LNCAP (cell line): ENCODE results near the gene NUDT6.

Source experiments
- TF ChIP-seq, protein P1 (sequence below): fragments of 450-650 bp; IDR thresholded peaks from 2 replicates; pipeline ENCODE4 v1.5.1; 2017; ENCODE audit warnings: mild to moderate bottlenecking

NUDT6 gene

DNA sequence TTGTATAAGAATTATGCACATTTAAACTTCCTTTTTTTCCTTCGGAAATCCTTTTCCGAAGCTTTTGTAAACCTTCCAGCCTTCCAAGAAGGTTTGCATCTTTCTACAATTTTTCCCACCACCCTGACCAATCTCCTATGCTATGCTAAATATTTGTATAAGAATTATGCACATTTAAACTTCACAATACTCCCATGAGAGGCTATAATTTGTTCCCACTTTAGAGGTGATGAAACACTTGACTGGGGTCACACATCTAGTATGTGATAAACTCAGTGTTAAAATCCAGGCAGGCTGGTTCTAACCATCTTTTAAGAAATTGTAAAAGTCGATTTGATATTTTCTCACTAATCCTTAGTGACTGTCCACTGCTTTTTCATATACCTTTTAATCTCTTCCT, 22.1 kb downstream of the NUDT6 start:
- TF ChIP-seq, protein P1, sequence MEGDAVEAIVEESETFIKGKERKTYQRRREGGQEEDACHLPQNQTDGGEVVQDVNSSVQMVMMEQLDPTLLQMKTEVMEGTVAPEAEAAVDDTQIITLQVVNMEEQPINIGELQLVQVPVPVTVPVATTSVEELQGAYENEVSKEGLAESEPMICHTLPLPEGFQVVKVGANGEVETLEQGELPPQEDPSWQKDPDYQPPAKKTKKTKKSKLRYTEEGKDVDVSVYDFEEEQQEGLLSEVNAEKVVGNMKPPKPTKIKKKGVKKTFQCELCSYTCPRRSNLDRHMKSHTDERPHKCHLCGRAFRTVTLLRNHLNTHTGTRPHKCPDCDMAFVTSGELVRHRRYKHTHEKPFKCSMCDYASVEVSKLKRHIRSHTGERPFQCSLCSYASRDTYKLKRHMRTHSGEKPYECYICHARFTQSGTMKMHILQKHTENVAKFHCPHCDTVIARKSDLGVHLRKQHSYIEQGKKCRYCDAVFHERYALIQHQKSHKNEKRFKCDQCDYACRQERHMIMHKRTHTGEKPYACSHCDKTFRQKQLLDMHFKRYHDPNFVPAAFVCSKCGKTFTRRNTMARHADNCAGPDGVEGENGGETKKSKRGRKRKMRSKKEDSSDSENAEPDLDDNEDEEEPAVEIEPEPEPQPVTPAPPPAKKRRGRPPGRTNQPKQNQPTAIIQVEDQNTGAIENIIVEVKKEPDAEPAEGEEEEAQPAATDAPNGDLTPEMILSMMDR: no peak

DNA sequence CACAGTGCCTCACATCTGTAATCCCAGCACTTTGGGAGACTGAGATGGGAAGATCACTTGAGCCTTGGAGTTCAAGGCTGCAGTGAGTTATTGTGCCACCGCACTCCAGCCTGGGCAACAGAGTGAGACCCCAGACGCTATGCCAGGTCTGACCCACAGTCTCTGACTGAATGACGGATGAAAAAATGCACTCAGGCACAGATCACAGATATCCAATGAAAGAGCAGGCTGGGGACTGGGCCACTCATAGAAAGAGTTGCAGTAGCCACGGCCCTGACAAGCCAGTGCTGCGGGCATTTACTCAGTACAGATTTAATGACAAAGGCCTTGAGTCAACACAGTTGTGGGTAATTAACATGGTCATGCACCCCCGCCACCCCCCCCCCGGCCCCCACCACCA, 22.7 kb downstream of the NUDT6 start:
- TF ChIP-seq, protein P1: no peak

DNA sequence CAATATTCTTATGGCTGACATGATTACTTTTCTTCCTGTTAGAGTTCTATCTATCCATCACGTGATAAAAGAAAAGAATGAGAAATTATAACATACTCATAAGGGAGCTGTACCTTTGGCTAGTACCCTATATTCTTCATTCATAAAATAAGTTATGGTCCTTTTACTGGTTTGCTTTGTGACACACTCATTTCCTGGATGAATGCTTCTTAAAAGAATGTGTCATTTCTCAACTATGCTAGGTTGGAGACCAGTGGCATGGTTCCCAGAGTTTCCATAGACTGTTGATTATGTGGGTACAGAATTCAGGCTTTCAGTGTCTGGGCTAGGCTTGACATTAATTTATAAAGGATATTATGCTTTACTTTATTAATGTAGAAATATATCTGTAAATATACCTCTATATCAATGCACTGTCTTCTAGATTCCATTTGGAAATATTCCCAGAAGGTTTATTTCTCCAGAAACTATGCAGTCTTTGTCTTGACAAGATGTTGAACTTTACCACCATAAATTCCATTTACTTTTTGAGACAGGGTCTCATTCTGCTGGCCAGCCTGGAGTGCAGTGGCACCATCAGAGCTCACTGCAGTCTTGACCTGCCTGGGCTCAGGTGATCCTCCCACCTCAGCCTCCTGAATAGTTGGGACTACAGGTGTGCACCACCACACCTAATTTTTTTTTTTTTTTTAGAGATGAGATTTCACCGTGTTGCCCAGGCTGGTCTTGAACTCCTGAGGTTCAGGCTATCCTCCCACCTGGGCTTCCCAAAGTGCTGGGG, 23.8 kb downstream of the NUDT6 start:
- TF ChIP-seq, protein P1: no peak

DNA sequence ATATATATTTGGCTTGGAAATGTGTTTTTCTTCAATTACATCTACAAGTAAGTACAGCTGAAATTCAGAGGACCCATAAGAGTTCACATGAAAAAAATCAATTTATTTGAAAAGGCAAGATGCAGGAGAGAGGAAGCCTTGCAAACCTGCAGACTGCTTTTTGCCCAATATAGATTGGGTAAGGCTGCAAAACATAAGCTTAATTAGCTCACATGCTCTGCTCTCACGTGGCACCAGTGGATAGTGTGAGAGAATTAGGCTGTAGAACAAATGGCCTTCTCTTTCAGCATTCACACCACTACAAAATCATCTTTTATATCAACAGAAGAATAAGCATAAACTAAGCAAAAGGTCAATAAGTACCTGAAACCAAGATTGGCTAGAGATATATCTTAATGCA, 26.1 kb downstream of the NUDT6 start:
- TF ChIP-seq, protein P1: no peak

DNA sequence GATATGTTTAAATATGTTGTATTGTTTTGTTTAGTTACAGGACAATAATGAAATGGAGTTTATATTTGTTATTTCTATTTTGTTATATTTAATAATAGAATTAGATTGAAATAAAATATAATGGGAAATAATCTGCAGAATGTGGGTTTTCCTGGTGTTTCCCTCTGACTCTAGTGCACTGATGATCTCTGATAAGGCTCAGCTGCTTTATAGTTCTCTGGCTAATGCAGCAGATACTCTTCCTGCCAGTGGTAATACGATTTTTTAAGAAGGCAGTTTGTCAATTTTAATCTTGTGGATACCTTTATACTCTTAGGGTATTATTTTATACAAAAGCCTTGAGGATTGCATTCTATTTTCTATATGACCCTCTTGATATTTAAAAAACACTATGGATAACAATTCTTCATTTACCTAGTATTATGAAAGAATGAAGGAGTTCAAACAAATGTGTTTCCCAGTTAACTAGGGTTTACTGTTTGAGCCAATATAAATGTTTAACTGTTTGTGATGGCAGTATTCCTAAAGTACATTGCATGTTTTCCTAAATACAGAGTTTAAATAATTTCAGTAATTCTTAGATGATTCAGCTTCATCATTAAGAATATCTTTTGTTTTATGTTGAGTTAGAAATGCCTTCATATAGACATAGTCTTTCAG, 26.9 kb downstream of the NUDT6 start:
- TF ChIP-seq, protein P1: no peak

DNA sequence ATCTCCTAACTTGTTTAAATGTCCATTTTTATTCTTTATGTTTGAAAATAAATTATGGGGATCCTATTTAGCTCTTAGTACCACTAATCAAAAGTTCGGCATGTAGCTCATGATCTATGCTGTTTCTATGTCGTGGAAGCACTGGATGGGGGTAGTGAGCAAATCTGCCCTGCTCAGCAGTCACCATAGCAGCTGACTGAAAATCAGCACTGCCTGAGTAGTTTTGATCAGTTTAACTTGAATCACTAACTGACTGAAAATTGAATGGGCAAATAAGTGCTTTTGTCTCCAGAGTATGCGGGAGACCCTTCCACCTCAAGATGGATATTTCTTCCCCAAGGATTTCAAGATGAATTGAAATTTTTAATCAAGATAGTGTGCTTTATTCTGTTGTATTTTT, 27.6 kb downstream of the NUDT6 start:
- TF ChIP-seq, protein P1: no peak

DNA sequence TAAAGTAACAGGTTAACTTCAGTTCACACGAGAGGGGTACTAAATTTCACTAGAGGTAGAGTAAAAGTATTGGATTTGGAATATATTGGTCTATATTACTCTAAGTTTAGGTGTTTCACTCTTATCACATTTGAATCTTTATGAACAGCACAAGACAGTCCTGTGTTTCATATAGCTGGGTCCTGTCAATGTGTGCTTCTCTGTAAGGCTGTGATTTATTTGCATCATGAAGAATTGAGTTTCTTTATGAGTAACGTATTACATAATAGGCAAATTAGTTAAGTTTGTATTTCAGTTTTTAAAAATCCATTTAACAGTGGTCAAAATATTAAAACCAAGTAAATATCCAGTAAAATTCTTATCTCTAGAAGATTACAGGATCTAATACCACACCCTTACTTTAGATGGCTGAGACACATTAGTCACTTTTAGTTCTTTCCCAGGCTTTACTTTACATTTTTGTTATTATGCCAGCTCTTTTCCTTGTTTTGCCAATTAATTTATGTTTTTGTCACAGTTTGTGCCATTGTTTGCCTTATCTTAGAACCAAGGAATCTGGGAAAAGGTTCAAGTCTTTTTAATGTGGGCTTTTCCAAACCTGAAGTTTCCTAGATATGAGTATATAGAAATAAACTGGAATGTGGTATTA, 32.1 kb downstream of the NUDT6 start:
- TF ChIP-seq, protein P1: no peak
